ENCODE results near the gene C17orf50. TPM values are rescaled to one million over a fixed set of nuclear protein-coding genes. Genes with fewer than 3 reads are reported as not detected.

C17orf50 gene
- total RNA-seq, 1 experiment from 2014 or later, result not detected

GRCh38 chr17:35736236-35736635 is 24.5 kb upstream of the C17orf50 start:
- ChIA-PET CTCF (no interaction called here), RAD21 (ENCODE audit: low non-redundant PET in 1 of 2, low total read pairs in 2 of 2, uncharacterized antibody in 2 of 2, unreplicated experiment in 2 of 2) (no interaction called here), POLR2A (no interaction called here)
- ATAC-seq, result no peak
- Histone ChIP-seq H4K20me1 (ENCODE audit: insufficient read depth) (no peaks in the 10 kb centered on the region), H2AFZ (ENCODE audit: low read depth, low read length, poor library complexity, severe bottlenecking) (no peak overlapping the region), H3K9me2 (ENCODE audit: insufficient read depth) (no peaks in the 10 kb centered on the region), H3K36me3 (ENCODE audit: control insufficient read depth in 1 of 2, insufficient read depth in 2 of 2, low read length in 2 of 2) (no peaks in the 10 kb centered on the region), H3K79me2 (ENCODE audit: insufficient read depth, low read length) (no peaks in the 10 kb centered on the region), H3K27ac (ENCODE audit: low read depth, low read length) (no peak overlapping the region), H3K4me3 (replicated peaks in 1 of 2; ENCODE audit: low read depth in 1 of 2, low read length in 2 of 2) (no peak overlapping the region), H3K4me2 (ENCODE audit: low read length) (no peak overlapping the region), H3K4me1 (ENCODE audit: control insufficient read depth in 1 of 2, insufficient read depth in 2 of 2, low read length in 2 of 2) (no peaks in the 10 kb centered on the region), H3K9ac (ENCODE audit: low read length) (no peak overlapping the region), H3K27me3 (ENCODE audit: insufficient read depth, low read length) (no peaks in the 10 kb centered on the region), H3K9me3 (ENCODE audit: control insufficient read depth in 1 of 2, insufficient read depth in 1 of 2, low read depth in 1 of 2, low read length in 2 of 2) (no peaks in the 10 kb centered on the region)
- no peak for DNase-seq (ENCODE audit: low read depth, low spot score)
- no TSS peak for BruUV-seq (replicated peaks)
- TF ChIP-seq ZBTB33 (IDR thresholded peaks at IDR 0.05; ENCODE audit: extremely low read depth, insufficient replicate concordance, low read length), result no peak
- TF ChIP-seq EGR1 (IDR thresholded peaks at IDR 0.05; ENCODE audit: low read depth), result no peak
- no peak for TF ChIP-seq REST (IDR thresholded peaks at IDR 0.05; ENCODE audit: low read depth)
- no peak for TF ChIP-seq SIN3A (IDR thresholded peaks at IDR 0.05; ENCODE audit: low read depth)
- TF ChIP-seq RAD21 (IDR thresholded peaks at IDR 0.05; ENCODE audit: low read depth), result no peak
- TF ChIP-seq, protein P1, sequence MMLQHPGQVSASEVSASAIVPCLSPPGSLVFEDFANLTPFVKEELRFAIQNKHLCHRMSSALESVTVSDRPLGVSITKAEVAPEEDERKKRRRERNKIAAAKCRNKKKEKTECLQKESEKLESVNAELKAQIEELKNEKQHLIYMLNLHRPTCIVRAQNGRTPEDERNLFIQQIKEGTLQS (IDR thresholded peaks at IDR 0.05), result no peak
- TF ChIP-seq, protein P2, sequence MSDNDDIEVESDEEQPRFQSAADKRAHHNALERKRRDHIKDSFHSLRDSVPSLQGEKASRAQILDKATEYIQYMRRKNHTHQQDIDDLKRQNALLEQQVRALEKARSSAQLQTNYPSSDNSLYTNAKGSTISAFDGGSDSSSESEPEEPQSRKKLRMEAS (IDR thresholded peaks at IDR 0.05), result no peak
- no peak for TF ChIP-seq YY1 (IDR thresholded peaks at IDR 0.05; ENCODE audit: extremely low read depth, insufficient replicate concordance, low read depth, low read length)
- no peak for TF ChIP-seq CTCF (IDR thresholded peaks at IDR 0.05 in 2 of 3, conservative IDR thresholded peaks at IDR 0.05 in 1 of 3; ENCODE audit: borderline replicate concordance in 1 of 3, insufficient read depth in 1 of 3, low read depth in 2 of 3, low read length in 2 of 3)
- intact Hi-C loops (cut with micrococcal nuclease), result no loop called here

Measured in HCT116 (cell line).